Hepatocyte (in vitro differentiated cells): Measurements from ENCODE around the gene BRIP1.

ENCODE experiments used
- EZH2 ChIP-seq: fragments of 200-600 bp; sonication (generic); IDR thresholded peaks from 2 replicates; pipeline ENCODE4 v1.6.1; 2016; ENCODE audit warnings: antibody characterized with exemption, mild to moderate bottlenecking, borderline replicate concordance
- TF ChIP-seq, protein P1 (sequence below): fragments of 200-600 bp; sonication (generic); IDR thresholded peaks from 2 replicates; pipeline ENCODE4 v1.5.1; 2016; ENCODE audit warnings: antibody characterized with exemption, mild to moderate bottlenecking; ENCODE audit not compliant: poor library complexity

DNA sequence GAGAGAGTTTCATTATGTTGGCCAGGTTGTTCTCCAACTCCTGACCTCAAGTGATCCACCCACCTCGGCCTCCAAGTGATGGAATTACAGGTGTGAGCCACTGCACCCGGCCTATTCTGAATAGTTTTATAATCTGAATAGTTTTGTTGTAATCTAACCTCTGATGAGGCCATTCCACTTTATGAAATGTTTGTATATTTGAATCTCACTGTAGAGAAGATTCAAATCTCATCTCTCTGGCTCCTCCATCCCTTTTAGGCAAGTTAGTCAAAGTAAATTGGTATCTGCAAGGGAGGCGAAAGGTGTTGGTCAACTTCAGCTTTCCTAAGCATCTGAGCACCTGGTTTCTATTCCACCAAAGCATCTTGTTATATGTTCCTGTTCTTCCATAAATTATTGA is 131.2 kb downstream of the BRIP1 start:
- TF ChIP-seq, protein P1, sequence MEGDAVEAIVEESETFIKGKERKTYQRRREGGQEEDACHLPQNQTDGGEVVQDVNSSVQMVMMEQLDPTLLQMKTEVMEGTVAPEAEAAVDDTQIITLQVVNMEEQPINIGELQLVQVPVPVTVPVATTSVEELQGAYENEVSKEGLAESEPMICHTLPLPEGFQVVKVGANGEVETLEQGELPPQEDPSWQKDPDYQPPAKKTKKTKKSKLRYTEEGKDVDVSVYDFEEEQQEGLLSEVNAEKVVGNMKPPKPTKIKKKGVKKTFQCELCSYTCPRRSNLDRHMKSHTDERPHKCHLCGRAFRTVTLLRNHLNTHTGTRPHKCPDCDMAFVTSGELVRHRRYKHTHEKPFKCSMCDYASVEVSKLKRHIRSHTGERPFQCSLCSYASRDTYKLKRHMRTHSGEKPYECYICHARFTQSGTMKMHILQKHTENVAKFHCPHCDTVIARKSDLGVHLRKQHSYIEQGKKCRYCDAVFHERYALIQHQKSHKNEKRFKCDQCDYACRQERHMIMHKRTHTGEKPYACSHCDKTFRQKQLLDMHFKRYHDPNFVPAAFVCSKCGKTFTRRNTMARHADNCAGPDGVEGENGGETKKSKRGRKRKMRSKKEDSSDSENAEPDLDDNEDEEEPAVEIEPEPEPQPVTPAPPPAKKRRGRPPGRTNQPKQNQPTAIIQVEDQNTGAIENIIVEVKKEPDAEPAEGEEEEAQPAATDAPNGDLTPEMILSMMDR: no peak
- TF ChIP-seq EZH2: no peak
